OCI-LY7 (cell line): ENCODE measurements around the gene SPACA9.

Experiments
- EZH2phosphoT487 ChIP-seq: fragments of 200-600 bp; sonication (generic); IDR thresholded peaks from 2 replicates; pipeline ENCODE4 v1.6.1; 2018; ENCODE audit warnings: low read depth, borderline replicate concordance, mild to moderate bottlenecking, mixed run types, antibody characterized with exemption, low read length, moderate library complexity, mixed read lengths
- TF ChIP-seq, protein P1 (sequence below): fragments of 200-600 bp; sonication (generic); conservative IDR thresholded peaks from 2 replicates; pipeline ENCODE4 v1.5.1; 2014; ENCODE audit warnings: mild to moderate bottlenecking, antibody characterized with exemption, low read length, moderate library complexity, mixed read lengths

DNA sequence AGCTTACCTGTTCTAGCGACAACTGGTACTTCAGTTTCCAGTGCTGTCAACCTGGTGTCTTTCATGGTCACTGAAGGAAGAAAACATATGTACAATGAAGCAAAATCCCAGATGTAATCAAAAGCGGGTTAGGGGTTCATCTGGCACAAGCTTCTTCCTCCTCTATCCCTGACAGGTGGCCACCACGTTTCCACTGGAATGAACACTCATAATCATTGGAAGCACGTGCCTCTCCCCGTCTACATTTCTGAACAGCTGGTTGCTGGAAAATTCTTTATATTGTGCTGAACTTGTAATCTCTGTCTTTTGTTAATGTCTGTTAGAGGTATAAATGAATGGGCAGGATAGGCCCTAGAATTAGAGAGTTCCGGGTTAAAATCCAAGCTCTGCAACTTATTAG is 56.3 kb downstream of the SPACA9 start:
- TF ChIP-seq, protein P1, sequence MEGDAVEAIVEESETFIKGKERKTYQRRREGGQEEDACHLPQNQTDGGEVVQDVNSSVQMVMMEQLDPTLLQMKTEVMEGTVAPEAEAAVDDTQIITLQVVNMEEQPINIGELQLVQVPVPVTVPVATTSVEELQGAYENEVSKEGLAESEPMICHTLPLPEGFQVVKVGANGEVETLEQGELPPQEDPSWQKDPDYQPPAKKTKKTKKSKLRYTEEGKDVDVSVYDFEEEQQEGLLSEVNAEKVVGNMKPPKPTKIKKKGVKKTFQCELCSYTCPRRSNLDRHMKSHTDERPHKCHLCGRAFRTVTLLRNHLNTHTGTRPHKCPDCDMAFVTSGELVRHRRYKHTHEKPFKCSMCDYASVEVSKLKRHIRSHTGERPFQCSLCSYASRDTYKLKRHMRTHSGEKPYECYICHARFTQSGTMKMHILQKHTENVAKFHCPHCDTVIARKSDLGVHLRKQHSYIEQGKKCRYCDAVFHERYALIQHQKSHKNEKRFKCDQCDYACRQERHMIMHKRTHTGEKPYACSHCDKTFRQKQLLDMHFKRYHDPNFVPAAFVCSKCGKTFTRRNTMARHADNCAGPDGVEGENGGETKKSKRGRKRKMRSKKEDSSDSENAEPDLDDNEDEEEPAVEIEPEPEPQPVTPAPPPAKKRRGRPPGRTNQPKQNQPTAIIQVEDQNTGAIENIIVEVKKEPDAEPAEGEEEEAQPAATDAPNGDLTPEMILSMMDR: no peak
- TF ChIP-seq EZH2phosphoT487: no peak
